SU-DHL-6 (cell line): ENCODE results near the gene DNAH11.

Experiments
- H2AFZ ChIP-seq: fragments of 200-600 bp; sonication (generic); 2 replicates; pipeline ENCODE4 v1.6.1; 2014; ENCODE audit warnings: low read depth, mild to moderate bottlenecking, moderate library complexity, mixed read lengths, antibody characterized with exemption, low read length; ENCODE audit not compliant: severe bottlenecking
- H3F3A ChIP-seq: fragments of 200-600 bp; shearing (Covaris generic); 2 replicates; pipeline ENCODE4 v1.6.0; 2016; ENCODE audit warnings: antibody characterized with exemption, mild to moderate bottlenecking; ENCODE audit not compliant: insufficient read depth
- H3K27ac ChIP-seq: fragments of 200-600 bp; sonication (generic); 2 replicates; pipeline ENCODE4 v1.5.1; 2016; ENCODE audit warnings: low read depth, mild to moderate bottlenecking, low read length, moderate library complexity, mixed read lengths
- H3K27me3 ChIP-seq: fragments of 200-600 bp; sonication (generic), shearing (Covaris generic); 2 replicates; pipeline ENCODE4 v1.6.0; 2014; ENCODE audit warnings: mild to moderate bottlenecking, low read length
- H3K36me3 ChIP-seq: fragments of 200-600 bp; sonication (generic); 2 replicates; pipeline ENCODE4 v1.6.1; 2014; ENCODE audit warnings: mild to moderate bottlenecking, low read length, mixed read lengths
- H3K4me2 ChIP-seq: fragments of 300-600, 200-600 bp; shearing (Covaris generic), sonication (generic); 2 replicates; pipeline ENCODE4 v1.6.0; 2014; ENCODE audit warnings: low read length, low read depth, mild to moderate bottlenecking; ENCODE audit not compliant: poor library complexity, severe bottlenecking
- H3K4me3 ChIP-seq: fragments of 200-600 bp; sonication (generic); 2 replicates; pipeline ENCODE4 v1.5.1; 2014; ENCODE audit warnings: antibody characterized with exemption, low read length, mild to moderate bottlenecking, mixed read lengths; ENCODE audit not compliant: insufficient read depth, poor library complexity, severe bottlenecking
- H3K79me2 ChIP-seq: fragments of 200-600 bp; sonication (generic); 2 replicates; pipeline ENCODE4 v1.6.1; 2014; ENCODE audit warnings: mild to moderate bottlenecking, low read length, moderate library complexity; ENCODE audit not compliant: insufficient read depth
- H3K9ac ChIP-seq: fragments of 200-600 bp; sonication (generic); 2 replicates; pipeline ENCODE4 v1.7.0; 2014; ENCODE audit warnings: mild to moderate bottlenecking, low read length
- H3K9me2 ChIP-seq: fragments of 200-600 bp; sonication (generic); replicated peaks from 2 replicates; pipeline ENCODE4 v1.6.1; 2014; ENCODE audit warnings: low read length; ENCODE audit not compliant: insufficient read depth
- H3K9me3 ChIP-seq: fragments of 200-600 bp; sonication (generic); 2 replicates; pipeline ENCODE4 v1.6.1; 2014; ENCODE audit warnings: low read length, mixed read lengths; ENCODE audit not compliant: insufficient read depth
- H4K20me1 ChIP-seq: fragments of 200-600 bp; sonication (generic); 2 replicates; pipeline ENCODE4 v1.6.1; 2014; ENCODE audit warnings: low read depth, mild to moderate bottlenecking, antibody characterized with exemption, low read length, moderate library complexity, mixed read lengths
- CTCF ChIP-seq: fragments of 200-600 bp; sonication (generic); IDR thresholded peaks from one replicate; pipeline ENCODE4 v1.5.1; 2017; ENCODE audit warnings: antibody characterized with exemption, mild to moderate bottlenecking, low read length, moderate library complexity; ENCODE audit not compliant: insufficient read depth, poor library complexity, severe bottlenecking
- EZH2phosphoT487 ChIP-seq: fragments of 200-600 bp; sonication (generic), shearing (Covaris generic); conservative IDR thresholded peaks from 2 replicates; pipeline ENCODE4 v1.6.1; 2018; ENCODE audit warnings: mild to moderate bottlenecking, antibody characterized with exemption, low read length, moderate library complexity, mixed read lengths

DNAH11 gene

GRCh38 chr7:21611129-21611528 is 68.3 kb downstream of the DNAH11 start:
- Histone ChIP-seq H3K9me2 (no peaks in the 10 kb centered on the region), H3K4me3 (no peak overlapping the region), H3K79me2 (no peaks in the 10 kb centered on the region), H3K9ac (no peak overlapping the region), H3F3A (no peaks in the 10 kb centered on the region), H3K4me2 (no peak overlapping the region), H4K20me1 (no peaks in the 10 kb centered on the region), H3K27ac (no peak overlapping the region), H3K9me3 (no peaks in the 10 kb centered on the region), H2AFZ (no peak overlapping the region), H3K36me3 (no peaks in the 10 kb centered on the region), H3K27me3 (no peaks in the 10 kb centered on the region)
- TF ChIP-seq CTCF (no peak), EZH2phosphoT487 (no peak)

GRCh38 chr7:21616091-21616490 is 73.3 kb downstream of the DNAH11 start:
- H3F3A ChIP-seq, result no peaks in the 10 kb centered on the region
- no peak overlapping the region for H3K9ac ChIP-seq
- no peak overlapping the region for H3K4me2 ChIP-seq
- no peaks in the 10 kb centered on the region for H3K79me2 ChIP-seq
- no peaks in the 10 kb centered on the region for H3K36me3 ChIP-seq
- H3K9me3 ChIP-seq, result no peaks in the 10 kb centered on the region
- no peak overlapping the region for H3K27ac ChIP-seq
- no peak overlapping the region for H3K4me3 ChIP-seq
- H3K9me2 ChIP-seq, result no peaks in the 10 kb centered on the region
- no peaks in the 10 kb centered on the region for H3K27me3 ChIP-seq
- no peaks in the 10 kb centered on the region for H4K20me1 ChIP-seq
- no peak overlapping the region for H2AFZ ChIP-seq
- TF ChIP-seq CTCF, result no peak
- TF ChIP-seq EZH2phosphoT487, result no peak

- Histone ChIP-seq H3K9me3 (no peaks in the 10 kb centered on the region), H3K27me3 (no peaks in the 10 kb centered on the region), H2AFZ (no peak overlapping the region), H3F3A (no peaks in the 10 kb centered on the region), H3K27ac (no peak overlapping the region), H4K20me1 (no peaks in the 10 kb centered on the region), H3K36me3 (no peaks in the 10 kb centered on the region), H3K9me2 (no peaks in the 10 kb centered on the region), H3K9ac (no peak overlapping the region), H3K4me3 (no peak overlapping the region), H3K4me2 (no peak overlapping the region), H3K79me2 (no peaks in the 10 kb centered on the region)
- TF ChIP-seq EZH2phosphoT487 (no peak), CTCF (no peak)
Measured at GRCh38 chr7:21616796-21617436, 74.1 kb downstream of the DNAH11 start.
